Suprapubic skin (tissue), 3 donors: ENCODE results near the gene TAX1BP1.

Experiments used
- CTCF ChIP-seq, 2 donors: fragments of 200-600 bp in 1 of 2; fragments of 450-650 bp in 1 of 2; sonication (generic) in 1 of 2; IDR thresholded peaks; one replicate each; pipeline ENCODE4 v1.5.1; 2016 to 2019; ENCODE audit warnings: antibody characterized with exemption in 2 of 2, mild to moderate bottlenecking in 1 of 2, moderate library complexity in 1 of 2
- POLR2A ChIP-seq, 2 donors: fragments of 450-650 bp; IDR thresholded peaks; one replicate each; pipeline ENCODE4 v1.6.1; 2017; ENCODE audit warnings: antibody characterized with exemption in 2 of 2, mild to moderate bottlenecking in 2 of 2, moderate library complexity in 2 of 2

GRCh38 chr7:27799212-27799611 lies 59.2 kb downstream of the TAX1BP1 start:
- no peak for TF ChIP-seq CTCF (IDR thresholded peaks at IDR 0.05)
- TF ChIP-seq POLR2A (IDR thresholded peaks at IDR 0.05), result no peak
